ENCODE results near the gene TRAF3IP1. TPM values are rescaled to one million over a fixed set of nuclear protein-coding genes. Genes with fewer than 3 reads are reported as not detected.

The TRAF3IP1 gene
- total RNA-seq, 1 donor from 2014 or later = 15.1 TPM

DNA sequence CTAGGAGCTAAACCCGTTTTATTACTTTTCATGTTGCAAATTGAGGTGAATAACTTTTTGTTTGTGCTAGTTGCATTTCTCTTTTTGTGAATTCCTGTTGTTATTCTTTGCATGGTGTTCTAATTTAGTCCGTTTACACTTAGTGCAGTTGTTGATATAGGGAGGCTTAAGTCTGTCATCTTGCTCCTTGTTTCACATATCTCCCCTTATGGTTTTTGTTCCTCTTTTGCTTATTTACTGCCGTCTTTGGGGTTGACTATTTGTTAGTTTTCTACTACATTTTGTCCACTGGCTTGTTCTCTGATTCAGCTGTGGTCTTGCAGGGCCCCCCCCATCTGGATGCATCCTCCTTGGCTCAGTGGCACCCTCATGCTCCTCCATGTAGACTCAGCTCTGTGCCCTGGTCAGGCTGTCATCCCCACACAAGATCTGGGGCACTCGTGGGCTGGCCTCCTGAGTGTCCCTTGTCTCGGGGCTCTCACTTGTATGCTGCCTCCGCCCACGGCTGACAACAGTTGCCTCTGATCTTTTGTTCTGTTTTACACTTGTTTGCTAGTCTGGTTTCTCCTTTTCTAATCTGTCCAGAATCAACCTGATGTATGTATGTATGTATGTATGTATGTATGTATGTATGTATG lies 63.5 kb downstream of the TRAF3IP1 start:
- Mint-ChIP-seq H3K4me1 (ENCODE audit: low read depth) (peaks cover 34% of the 10 kb centered on the region), H3K4me3 (ENCODE audit: unreplicated experiment) (no peak overlapping the region), H3K36me3 (ENCODE audit: low read depth) (peaks cover 17% of the 10 kb centered on the region), H3K27me3 (ENCODE audit: low read depth) (no peaks in the 10 kb centered on the region), H3K27ac (ENCODE audit: unreplicated experiment) (no peak overlapping the region), H3K9me3 (ENCODE audit: low read depth) (peaks cover 7% of the 10 kb centered on the region)
- no peak for TF ChIP-seq CTCF (IDR thresholded peaks at IDR 0.05)
- no peak for DNase-seq (ENCODE audit: low spot score)

GRCh38 chr2:238387332-238387731 lies 67.0 kb downstream of the TRAF3IP1 start:
- DNase-seq (ENCODE audit: low spot score) = no peak
- Mint-ChIP-seq H3K36me3 (ENCODE audit: low read depth) (peaks cover 13% of the 10 kb centered on the region), H3K9me3 (ENCODE audit: low read depth) (peaks cover 7% of the 10 kb centered on the region), H3K27me3 (ENCODE audit: low read depth) (no peaks in the 10 kb centered on the region), H3K4me3 (ENCODE audit: unreplicated experiment) (no peak overlapping the region), H3K27ac (ENCODE audit: unreplicated experiment) (no peak overlapping the region), H3K4me1 (ENCODE audit: low read depth) (peaks cover 21% of the 10 kb centered on the region)
- TF ChIP-seq CTCF (IDR thresholded peaks at IDR 0.05) = no peak

DNA sequence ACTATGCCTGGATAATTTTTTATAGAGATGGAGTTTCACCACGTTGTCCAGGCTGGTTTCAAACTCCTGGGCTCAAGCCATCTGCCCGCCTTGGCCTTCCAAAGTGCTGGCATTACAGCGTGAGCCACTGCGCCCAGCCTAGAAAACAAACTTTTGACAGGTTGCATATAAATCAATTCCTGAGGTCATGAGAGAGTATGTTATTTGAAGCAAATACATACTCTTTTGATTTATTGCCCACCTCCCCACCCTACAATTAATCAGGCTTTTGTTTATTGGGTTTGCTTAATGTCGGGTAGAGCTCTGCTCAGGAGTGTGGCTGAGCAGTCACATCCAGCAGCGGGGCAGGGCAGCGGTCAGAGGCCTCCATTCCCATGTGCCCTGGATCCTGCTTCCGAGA lies 68.5 kb downstream of the TRAF3IP1 start:
- DNase-seq (ENCODE audit: low spot score) = no peak
- H3K4me3 Mint-ChIP-seq (ENCODE audit: unreplicated experiment) = no peak overlapping the region
- peaks cover 4% of the 10 kb centered on the region for H3K36me3 Mint-ChIP-seq (ENCODE audit: low read depth)

DNA sequence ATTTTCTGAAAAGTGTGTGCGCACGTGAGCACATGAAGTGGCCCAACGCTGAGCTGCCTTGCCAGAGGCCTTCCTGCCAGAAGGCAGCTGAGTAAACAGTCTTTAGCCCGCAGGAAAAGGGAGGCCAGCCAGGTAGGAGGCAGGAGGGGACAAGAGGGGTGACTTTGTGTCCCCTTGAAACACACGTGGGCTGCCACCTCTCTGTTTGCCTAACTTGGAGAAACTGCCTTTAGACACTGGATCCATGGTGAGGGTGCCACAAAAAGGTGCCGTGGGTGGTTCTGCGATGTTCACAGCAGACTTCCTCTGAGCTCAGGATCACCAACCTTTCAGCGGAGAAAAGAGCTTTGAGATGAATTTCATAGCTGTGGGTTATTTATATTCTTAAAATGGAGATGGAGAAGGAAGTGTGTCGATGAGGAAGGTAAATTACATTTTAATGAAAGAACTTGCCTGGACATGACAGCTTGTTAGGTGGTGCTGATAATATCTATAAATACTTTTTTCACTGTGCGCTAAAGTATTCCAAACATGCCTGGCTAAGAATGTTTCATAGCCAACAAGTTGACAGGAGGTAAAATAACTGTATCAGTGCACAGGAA lies 69.8 kb downstream of the TRAF3IP1 start:
- TF ChIP-seq CTCF (IDR thresholded peaks at IDR 0.05) = no peak
- Mint-ChIP-seq H3K9me3 (ENCODE audit: low read depth) (no peaks in the 10 kb centered on the region), H3K27me3 (ENCODE audit: low read depth) (no peaks in the 10 kb centered on the region), H3K36me3 (ENCODE audit: low read depth) (no peaks in the 10 kb centered on the region), H3K27ac (ENCODE audit: unreplicated experiment) (peak overlapping the region; percentile 98), H3K4me1 (ENCODE audit: low read depth) (peaks cover 21% of the 10 kb centered on the region), H3K4me3 (ENCODE audit: unreplicated experiment) (peak overlapping the region; percentile 32)
- no peak for DNase-seq (ENCODE audit: low spot score)

More for the DNA sequence above, 68.5 kb downstream of the TRAF3IP1 start:
- Mint-ChIP-seq H3K27ac (ENCODE audit: unreplicated experiment) (no peak overlapping the region), H3K9me3 (ENCODE audit: low read depth) (peaks cover 4% of the 10 kb centered on the region), H3K27me3 (ENCODE audit: low read depth) (no peaks in the 10 kb centered on the region), H3K4me1 (ENCODE audit: low read depth) (peaks cover 21% of the 10 kb centered on the region)
- no peak for TF ChIP-seq CTCF (IDR thresholded peaks at IDR 0.05)

- no peak for TF ChIP-seq CTCF (IDR thresholded peaks at IDR 0.05)
Measured at GRCh38 chr2:238391042-238391689, 70.8 kb downstream of the TRAF3IP1 start.

More at GRCh38 chr2:238391042-238391689, 70.8 kb downstream of the TRAF3IP1 start:
- H3K36me3 Mint-ChIP-seq (ENCODE audit: low read depth) = no peaks in the 10 kb centered on the region
- H3K4me1 Mint-ChIP-seq (ENCODE audit: low read depth) = peaks cover 21% of the 10 kb centered on the region
- H3K27ac Mint-ChIP-seq (ENCODE audit: unreplicated experiment) = no peak overlapping the region
- DNase-seq (ENCODE audit: low spot score) = no peak
- H3K27me3 Mint-ChIP-seq (ENCODE audit: low read depth) = no peaks in the 10 kb centered on the region
- H3K4me3 Mint-ChIP-seq (ENCODE audit: unreplicated experiment) = no peak overlapping the region
- no peaks in the 10 kb centered on the region for H3K9me3 Mint-ChIP-seq (ENCODE audit: low read depth)
